Vagina (tissue), 2 donors: Measurements from ENCODE around the gene CHPF2.

Experiments used
- CTCF ChIP-seq, 3 experiments: fragments of 450-650 bp in 2 of 3; fragments of 200-600 bp in 1 of 3; sonication (generic) in 1 of 3; IDR thresholded peaks; one replicate each; pipeline ENCODE4 v1.5.1; 2017 to 2019; ENCODE audit warnings: antibody characterized with exemption in 3 of 3, mild to moderate bottlenecking in 2 of 3, moderate library complexity in 2 of 3
- POLR2A ChIP-seq, 2 donors: fragments of 450-650 bp; IDR thresholded peaks; one replicate each; pipeline ENCODE4 v1.6.1; 2017; ENCODE audit warnings: antibody characterized with exemption in 2 of 2, mild to moderate bottlenecking in 2 of 2, moderate library complexity in 2 of 2

DNA sequence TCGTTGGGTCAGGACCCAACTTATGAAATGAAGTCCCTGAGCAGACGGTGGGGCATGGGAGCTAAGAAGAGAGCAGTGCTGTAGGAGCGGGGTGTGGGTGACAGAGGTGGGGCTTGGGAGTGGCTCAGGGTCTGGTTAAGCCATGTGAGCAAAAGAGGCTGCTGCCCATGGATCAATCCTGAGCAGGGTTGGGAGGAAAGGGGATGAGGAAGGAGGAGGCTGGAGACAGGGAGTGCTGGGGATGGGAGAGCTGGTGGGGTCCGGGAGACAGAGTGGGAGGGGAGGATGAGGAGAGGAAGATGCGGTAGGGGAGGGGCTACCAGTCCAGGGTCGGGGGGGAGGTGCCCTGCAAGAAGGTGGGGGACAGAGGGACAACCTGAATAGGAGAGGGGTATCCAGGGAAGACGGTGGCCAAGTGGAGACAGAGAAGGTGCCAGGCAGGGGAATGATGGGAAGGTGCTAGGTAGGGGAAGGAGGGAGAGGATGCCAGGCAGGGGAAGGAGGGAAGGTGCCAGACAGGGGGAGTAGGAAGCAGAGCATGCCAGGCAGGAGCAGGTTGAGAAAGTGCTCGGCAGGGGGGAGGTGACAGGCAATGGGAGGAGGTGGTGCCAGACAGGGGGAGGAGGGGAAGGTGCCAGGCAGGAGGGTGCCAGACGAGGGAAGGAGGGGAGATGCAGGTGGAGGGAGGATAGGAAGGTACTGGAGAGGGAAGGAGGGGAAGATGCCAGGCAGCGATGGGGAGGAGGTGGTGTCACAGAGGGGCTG lies 43.7 kb downstream of the CHPF2 start:
- no peak for TF ChIP-seq CTCF (IDR thresholded peaks at IDR 0.05)
- TF ChIP-seq POLR2A (IDR thresholded peaks at IDR 0.05) = no peak
